Osteoblast (primary cell): ENCODE measurements around the gene LDB3. TPM values are rescaled to one million over a fixed set of nuclear protein-coding genes. Genes with fewer than 3 reads are reported as not detected.

ENCODE experiments used
- DNase-seq: peaks from one replicate; pipeline ENCODE4 v3.0.0; 2011; ENCODE audit warnings: low spot score, mixed read lengths; ENCODE audit not compliant: insufficient read length; ENCODE audit errors: missing footprints
- H2AFZ ChIP-seq: 2 replicates; pipeline ENCODE4 v1.6.0; 2011; ENCODE audit warnings: mild to moderate bottlenecking, low read length
- H3K27ac ChIP-seq: 2 replicates; pipeline ENCODE4 v1.5.1; 2011; ENCODE audit warnings: mild to moderate bottlenecking, low read depth, low read length, moderate library complexity
- H3K27me3 ChIP-seq: 2 replicates; pipeline ENCODE4 v1.6.0; 2012; ENCODE audit warnings: mild to moderate bottlenecking, control low read depth, inconsistent platforms, low read length, moderate library complexity; ENCODE audit not compliant: insufficient read depth
- H3K36me3 ChIP-seq: 2 replicates; pipeline ENCODE4 v1.5.1; 2011; ENCODE audit warnings: mild to moderate bottlenecking, low read length, control low read depth, moderate library complexity; ENCODE audit not compliant: insufficient read depth
- H3K4me1 ChIP-seq: 2 replicates; pipeline ENCODE4 v1.5.1; 2011; ENCODE audit warnings: mild to moderate bottlenecking, low read length, control low read depth, moderate library complexity; ENCODE audit not compliant: insufficient read depth
- H3K4me2 ChIP-seq: 2 replicates; pipeline ENCODE4 v1.6.0; 2011; ENCODE audit warnings: mild to moderate bottlenecking, low read length; ENCODE audit not compliant: insufficient read depth
- H3K4me3 ChIP-seq: fragments of 200-600 bp; sonication (generic); 3 replicates; pipeline ENCODE4 v1.5.1; 2012; ENCODE audit warnings: mild to moderate bottlenecking, low read length, inconsistent platforms; ENCODE audit not compliant: insufficient read depth
- H3K79me2 ChIP-seq: 2 replicates; pipeline ENCODE4 v1.6.0; 2012; ENCODE audit warnings: mild to moderate bottlenecking, low read length, control low read depth, inconsistent platforms; ENCODE audit not compliant: insufficient read depth
- H3K9me3 ChIP-seq: 2 replicates; pipeline ENCODE4 v1.5.1; 2011; ENCODE audit warnings: low read depth, low read length, control low read depth
- H4K20me1 ChIP-seq: 2 replicates; pipeline ENCODE4 v1.6.0; 2012; ENCODE audit warnings: mild to moderate bottlenecking, low read length, control low read depth; ENCODE audit not compliant: insufficient read depth
- CTCF ChIP-seq: IDR thresholded peaks from 2 replicates; pipeline ENCODE4 v1.5.1; 2011; ENCODE audit warnings: mild to moderate bottlenecking, low read depth, low read length, moderate library complexity; ENCODE audit errors: extremely low read depth
- total RNA-seq: library from RNA; depleted of rRNA; stranded (reverse); fragments of >200 nt; gene quantifications from 2 replicates; pipeline ENCODE4 v1.2.3, GENCODE V29; 2012

Gene LDB3
- total RNA-seq, 1 donor, result under 0.01 TPM

- no peaks in the 10 kb centered on the region for H3K27me3 ChIP-seq
- no peak overlapping the region for H3K4me2 ChIP-seq
- no peak overlapping the region for H3K4me3 ChIP-seq
- TF ChIP-seq CTCF, result no peak
- H3K9me3 ChIP-seq, result no peaks in the 10 kb centered on the region
- H3K27ac ChIP-seq, result no peak overlapping the region
- DNase-seq, result no peak
- no peak overlapping the region for H2AFZ ChIP-seq
- no peaks in the 10 kb centered on the region for H3K36me3 ChIP-seq
- H3K4me1 ChIP-seq, result no peaks in the 10 kb centered on the region
- H4K20me1 ChIP-seq, result no peaks in the 10 kb centered on the region
- H3K79me2 ChIP-seq, result no peaks in the 10 kb centered on the region
These were observed 59.2 kb downstream of the LDB3 start for GRCh38 chr10:86727470-86727869.

DNA sequence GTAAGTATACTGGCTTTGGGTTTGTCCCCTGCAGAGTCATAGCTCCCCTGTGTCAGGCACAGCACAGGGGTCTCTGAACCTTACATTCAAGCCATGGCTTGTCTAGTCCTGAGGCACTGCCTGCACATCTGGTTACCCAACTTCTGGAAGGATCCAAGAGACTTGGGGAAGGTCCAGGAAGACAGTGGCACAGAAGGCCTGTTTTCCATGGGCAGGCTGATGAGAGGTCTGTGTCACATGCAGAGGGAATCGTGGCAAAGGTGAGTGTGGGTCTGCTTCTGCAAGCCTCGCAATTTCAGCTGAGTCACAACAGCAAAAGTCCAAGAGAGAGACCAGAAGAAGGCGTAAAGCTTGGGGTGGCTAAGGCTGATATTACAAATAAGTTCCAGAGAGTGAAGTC is 59.7 kb downstream of the LDB3 start:
- Histone ChIP-seq H3K79me2 (no peaks in the 10 kb centered on the region), H4K20me1 (no peaks in the 10 kb centered on the region), H3K36me3 (no peaks in the 10 kb centered on the region), H3K27me3 (no peaks in the 10 kb centered on the region), H3K4me3 (no peak overlapping the region), H3K27ac (no peak overlapping the region), H3K4me1 (no peaks in the 10 kb centered on the region), H3K9me3 (no peaks in the 10 kb centered on the region), H3K4me2 (no peak overlapping the region), H2AFZ (no peak overlapping the region)
- TF ChIP-seq CTCF, result no peak
- no peak for DNase-seq

DNA sequence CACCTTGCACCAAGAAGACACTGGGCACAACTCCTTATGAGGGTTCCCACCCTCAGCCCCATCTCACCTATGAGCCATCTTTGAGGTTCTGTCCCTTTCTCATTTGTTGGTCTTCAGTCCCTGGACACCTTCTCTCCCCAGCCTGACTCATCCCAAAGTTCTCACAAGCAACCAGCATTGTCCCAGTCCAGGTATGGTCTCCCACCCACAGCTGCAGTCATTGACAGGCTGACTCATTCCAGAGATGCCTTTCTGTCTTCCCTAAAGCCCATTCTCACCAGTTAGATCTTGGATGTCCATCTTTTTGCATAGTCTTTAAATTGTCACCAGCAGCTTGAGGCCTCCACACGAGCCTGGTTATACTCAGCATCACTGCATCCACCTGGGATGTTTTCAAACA is 61.4 kb downstream of the LDB3 start:
- no peak overlapping the region for H3K4me2 ChIP-seq
- no peaks in the 10 kb centered on the region for H3K36me3 ChIP-seq
- no peak for TF ChIP-seq CTCF
- no peak overlapping the region for H2AFZ ChIP-seq
- H3K4me3 ChIP-seq, result no peak overlapping the region
- no peaks in the 10 kb centered on the region for H4K20me1 ChIP-seq
- DNase-seq, result peak; percentile 27
- H3K27me3 ChIP-seq, result no peaks in the 10 kb centered on the region
- no peak overlapping the region for H3K27ac ChIP-seq
- H3K9me3 ChIP-seq, result no peaks in the 10 kb centered on the region
- H3K4me1 ChIP-seq, result no peaks in the 10 kb centered on the region
- H3K79me2 ChIP-seq, result no peaks in the 10 kb centered on the region

DNA sequence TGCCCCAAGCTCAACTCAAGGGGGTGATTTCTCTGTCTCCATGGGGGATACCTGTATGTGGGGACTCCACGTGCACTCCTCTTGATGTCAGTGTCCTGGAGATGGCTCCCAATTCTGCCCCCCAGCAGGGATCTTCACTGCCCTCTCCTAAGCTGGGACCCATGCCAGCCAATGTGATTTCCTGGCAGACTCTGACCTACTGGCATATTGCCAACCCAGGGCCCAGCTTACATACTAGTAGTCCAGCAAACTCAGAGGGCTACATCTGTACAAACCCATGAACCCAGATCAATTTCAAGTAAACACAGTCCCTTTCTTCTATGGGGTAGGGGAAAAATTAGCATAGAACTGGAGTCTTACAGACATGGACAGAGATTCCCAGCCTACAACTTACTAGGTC is 61.9 kb downstream of the LDB3 start:
- no peak for TF ChIP-seq CTCF
- H3K4me1 ChIP-seq, result no peaks in the 10 kb centered on the region
- DNase-seq, result peak; percentile 30

More for the DNA sequence above, 61.9 kb downstream of the LDB3 start:
- Histone ChIP-seq H3K27ac (no peak overlapping the region), H3K9me3 (no peaks in the 10 kb centered on the region), H4K20me1 (no peaks in the 10 kb centered on the region), H3K4me3 (no peak overlapping the region), H3K36me3 (no peaks in the 10 kb centered on the region), H2AFZ (no peak overlapping the region), H3K27me3 (no peaks in the 10 kb centered on the region), H3K4me2 (no peak overlapping the region), H3K79me2 (no peaks in the 10 kb centered on the region)
